ENCODE results near the gene DISP2. TPM values are rescaled to one million over a fixed set of nuclear protein-coding genes. Genes with fewer than 3 reads are reported as not detected.

Gene DISP2
- total RNA-seq, 1 experiment from 2014 or later = 1.3 TPM

DNA sequence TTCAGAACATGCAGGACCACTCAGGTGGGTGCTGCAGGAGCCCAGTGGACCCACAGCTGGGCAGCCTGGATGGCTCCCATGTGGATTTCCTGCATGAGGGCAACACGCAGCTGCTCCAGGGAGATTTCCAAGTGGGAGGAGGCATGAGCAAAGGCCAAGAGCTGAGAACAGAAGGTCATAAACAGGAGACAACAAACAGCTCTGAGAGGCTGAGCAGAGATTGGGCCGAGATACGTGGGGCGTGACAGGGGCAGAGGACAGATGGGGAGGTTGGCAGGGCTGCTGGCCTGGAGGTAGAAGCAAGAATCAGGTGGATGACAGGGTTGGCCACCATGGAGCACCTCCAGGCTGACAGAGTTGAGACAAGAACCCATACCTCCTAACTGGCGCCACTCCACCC lies 4.3 kb upstream of the DISP2 start:
- no TSS peak for BruUV-seq (replicated peaks)
- DNase-seq = no peak

DNA sequence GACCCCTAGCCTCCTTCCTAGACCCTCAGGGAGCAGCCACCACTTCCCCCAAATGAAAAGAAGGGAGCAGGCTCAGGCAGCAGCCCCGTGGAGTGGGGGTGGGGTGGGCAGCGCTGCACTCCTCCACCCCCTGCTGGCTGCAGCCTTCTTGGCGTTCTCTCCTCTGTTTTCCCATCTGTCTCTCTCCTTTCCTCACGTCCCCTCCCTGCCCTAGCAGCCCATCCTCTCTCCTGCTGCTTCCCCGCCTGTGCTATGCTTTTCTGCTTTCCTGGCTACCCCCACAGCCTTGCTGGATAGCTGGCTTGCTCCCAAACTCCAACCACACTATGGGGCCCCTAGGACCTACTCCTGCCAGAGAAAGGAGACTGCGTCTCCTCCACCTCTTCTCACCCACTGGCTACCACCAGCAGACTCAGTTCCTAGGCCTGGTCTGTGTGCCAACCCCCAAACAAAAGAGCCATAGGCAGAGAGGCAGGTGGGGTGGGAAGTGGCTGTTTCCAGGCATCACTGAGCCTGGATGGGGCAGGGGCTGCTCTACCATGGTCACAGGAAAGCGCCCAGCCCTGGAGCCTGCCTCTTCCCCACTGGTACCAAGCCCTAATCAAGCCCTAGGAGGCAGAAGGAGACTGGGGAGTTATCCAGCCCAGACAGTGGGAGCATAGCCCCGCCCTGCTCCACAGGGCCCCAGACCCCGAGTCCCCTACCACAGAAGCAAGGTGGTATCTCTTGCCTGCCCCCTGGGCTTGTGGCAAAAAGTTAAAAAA lies 3.4 kb upstream of the DISP2 start:
- Mint-ChIP-seq H3K27ac (ENCODE audit: unreplicated experiment) (no peak overlapping the region), H3K4me3 (ENCODE audit: low read depth, unreplicated experiment) (no peak overlapping the region), H3K27me3 (ENCODE audit: unreplicated experiment) (no peaks in the 10 kb centered on the region), H3K36me3 (ENCODE audit: insufficient read depth, unreplicated experiment) (no peaks in the 10 kb centered on the region), H3K4me1 (ENCODE audit: low read depth, unreplicated experiment) (peaks cover 20% of the 10 kb centered on the region), H3K9me3 (ENCODE audit: low read depth, unreplicated experiment) (no peaks in the 10 kb centered on the region)
- CTCF ChIA-PET = interaction anchor here (1.0 kb wide), 1 partner anchor 10 kb away, joined by 3 read pairs; no protein-coding TSS in a partner anchor
- TF ChIP-seq, protein P1, sequence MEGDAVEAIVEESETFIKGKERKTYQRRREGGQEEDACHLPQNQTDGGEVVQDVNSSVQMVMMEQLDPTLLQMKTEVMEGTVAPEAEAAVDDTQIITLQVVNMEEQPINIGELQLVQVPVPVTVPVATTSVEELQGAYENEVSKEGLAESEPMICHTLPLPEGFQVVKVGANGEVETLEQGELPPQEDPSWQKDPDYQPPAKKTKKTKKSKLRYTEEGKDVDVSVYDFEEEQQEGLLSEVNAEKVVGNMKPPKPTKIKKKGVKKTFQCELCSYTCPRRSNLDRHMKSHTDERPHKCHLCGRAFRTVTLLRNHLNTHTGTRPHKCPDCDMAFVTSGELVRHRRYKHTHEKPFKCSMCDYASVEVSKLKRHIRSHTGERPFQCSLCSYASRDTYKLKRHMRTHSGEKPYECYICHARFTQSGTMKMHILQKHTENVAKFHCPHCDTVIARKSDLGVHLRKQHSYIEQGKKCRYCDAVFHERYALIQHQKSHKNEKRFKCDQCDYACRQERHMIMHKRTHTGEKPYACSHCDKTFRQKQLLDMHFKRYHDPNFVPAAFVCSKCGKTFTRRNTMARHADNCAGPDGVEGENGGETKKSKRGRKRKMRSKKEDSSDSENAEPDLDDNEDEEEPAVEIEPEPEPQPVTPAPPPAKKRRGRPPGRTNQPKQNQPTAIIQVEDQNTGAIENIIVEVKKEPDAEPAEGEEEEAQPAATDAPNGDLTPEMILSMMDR (IDR thresholded peaks at IDR 0.05; ENCODE audit: unreplicated experiment) = no peak
- no TSS peak for BruUV-seq (replicated peaks)
- intact Hi-C loops (cut with micrococcal nuclease; ENCODE audit: unreplicated experiment) = no loop called here
- peak; percentile 44 for DNase-seq

More for the DNA sequence above, 4.3 kb upstream of the DISP2 start:
- Mint-ChIP-seq H3K4me1 (ENCODE audit: low read depth, unreplicated experiment) (peaks cover 20% of the 10 kb centered on the region), H3K4me3 (ENCODE audit: low read depth, unreplicated experiment) (no peak overlapping the region), H3K9me3 (ENCODE audit: low read depth, unreplicated experiment) (no peaks in the 10 kb centered on the region), H3K27ac (ENCODE audit: unreplicated experiment) (no peak overlapping the region), H3K27me3 (ENCODE audit: unreplicated experiment) (no peaks in the 10 kb centered on the region), H3K36me3 (ENCODE audit: insufficient read depth, unreplicated experiment) (no peaks in the 10 kb centered on the region)
- CTCF ChIA-PET = no interaction called here
- intact Hi-C loops (cut with micrococcal nuclease; ENCODE audit: unreplicated experiment) = no loop called here
- TF ChIP-seq, protein P1 (IDR thresholded peaks at IDR 0.05; ENCODE audit: unreplicated experiment) = no peak

DNA sequence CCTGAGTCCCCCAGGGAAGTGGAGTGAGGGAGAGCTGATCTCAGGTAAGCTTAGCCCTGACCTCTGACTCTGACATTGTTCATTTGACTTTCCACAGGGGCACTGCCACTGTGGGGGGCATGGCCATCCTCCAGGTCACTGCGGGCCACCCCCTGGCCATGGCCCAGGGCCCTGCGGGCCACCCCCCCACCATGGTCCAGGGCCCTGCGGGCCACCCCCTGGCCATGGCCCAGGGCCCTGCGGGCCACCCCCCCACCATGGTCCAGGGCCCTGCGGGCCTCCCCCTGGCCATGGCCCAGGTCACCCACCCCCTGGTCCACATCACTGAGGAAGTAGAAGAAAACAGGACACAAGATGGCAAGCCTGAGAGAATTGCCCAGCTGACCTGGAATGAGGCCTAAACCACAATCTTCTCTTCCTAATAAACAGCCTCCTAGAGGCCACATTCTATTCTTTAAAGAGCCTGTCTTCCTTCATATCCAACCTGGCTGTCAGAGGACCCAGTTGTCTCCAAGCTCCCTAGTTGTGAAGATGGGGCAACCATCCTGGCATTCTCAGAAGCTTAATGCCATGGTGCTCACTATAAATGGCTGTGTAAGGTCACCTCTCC lies 1.9 kb upstream of the DISP2 start:
- H3K27ac Mint-ChIP-seq (ENCODE audit: unreplicated experiment) = no peak overlapping the region
- CTCF ChIA-PET = interaction anchor here (0.5 kb wide), 1 partner anchor 45 kb away, joined by 6 read pairs; no protein-coding TSS in a partner anchor
- intact Hi-C loops (cut with micrococcal nuclease; ENCODE audit: unreplicated experiment) = no loop called here
- BruUV-seq (replicated peaks) = no TSS peak
- H3K9me3 Mint-ChIP-seq (ENCODE audit: low read depth, unreplicated experiment) = no peaks in the 10 kb centered on the region
- DNase-seq = no peak
- TF ChIP-seq, protein P1 (IDR thresholded peaks at IDR 0.05; ENCODE audit: unreplicated experiment) = no peak
- no peaks in the 10 kb centered on the region for H3K36me3 Mint-ChIP-seq (ENCODE audit: insufficient read depth, unreplicated experiment)
- peaks cover 20% of the 10 kb centered on the region for H3K4me1 Mint-ChIP-seq (ENCODE audit: low read depth, unreplicated experiment)
- H3K4me3 Mint-ChIP-seq (ENCODE audit: low read depth, unreplicated experiment) = no peak overlapping the region
- H3K27me3 Mint-ChIP-seq (ENCODE audit: unreplicated experiment) = no peaks in the 10 kb centered on the region

DNA sequence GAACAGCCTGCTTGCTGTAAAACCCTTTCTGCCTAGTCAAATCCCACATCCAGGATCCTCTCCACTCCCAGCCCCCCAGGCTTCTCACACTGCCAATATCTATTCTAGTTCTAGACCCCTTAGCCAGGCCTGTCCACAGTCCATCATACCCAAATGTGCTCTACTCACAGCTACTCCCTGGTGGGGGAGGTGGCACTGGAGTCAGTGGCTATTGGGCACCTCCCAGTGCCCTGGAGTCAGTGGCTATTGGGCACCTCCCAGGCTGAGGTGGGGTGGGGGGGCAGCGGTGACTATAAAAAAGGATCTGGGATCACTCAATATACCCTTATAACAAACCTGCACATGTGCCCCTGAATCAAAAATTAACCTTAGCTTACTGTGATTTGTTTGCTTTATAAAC lies 773 bp upstream of the DISP2 start:
- Mint-ChIP-seq H3K27me3 (ENCODE audit: unreplicated experiment) (no peaks in the 10 kb centered on the region), H3K36me3 (ENCODE audit: insufficient read depth, unreplicated experiment) (no peaks in the 10 kb centered on the region), H3K9me3 (ENCODE audit: low read depth, unreplicated experiment) (no peaks in the 10 kb centered on the region), H3K4me1 (ENCODE audit: low read depth, unreplicated experiment) (peaks cover 20% of the 10 kb centered on the region), H3K27ac (ENCODE audit: unreplicated experiment) (no peak overlapping the region), H3K4me3 (ENCODE audit: low read depth, unreplicated experiment) (no peak overlapping the region)
- no peak for DNase-seq
- TF ChIP-seq, protein P1 (IDR thresholded peaks at IDR 0.05; ENCODE audit: unreplicated experiment) = no peak
- BruUV-seq (replicated peaks) = no TSS peak
- intact Hi-C loops (cut with micrococcal nuclease; ENCODE audit: unreplicated experiment) = no loop called here
- CTCF ChIA-PET = interaction anchor here (1.1 to 1.5 kb wide), 2 partner anchors 13 to 17 kb away, joined by 4 to 6 read pairs; partner anchors contain the start of gene CCDC9B

All from Calu3 (cell line).